A673 (cell line): ENCODE measurements around the gene TXNDC2. TPM values are rescaled to one million over a fixed set of nuclear protein-coding genes. Genes with fewer than 3 reads are reported as not detected.

Source experiments
- BruUV-seq: library from RNA; stranded (reverse); fragments of 400-500 nt; replicated peaks from 2 replicates; lab custom pipeline; 2021; lab: Mats Ljungman, UMichigan
- CTCF ChIA-PET: fragments of 300-600 bp; sonication (Branson Sonifier 250); formaldehyde crosslinking; loops from one replicate; lab custom pipeline; 2022; ENCODE audit warnings: antibody characterized with exemption; lab: Charles Lee
- POLR2A ChIA-PET: fragments of 300-600 bp; sonication (Branson Sonifier 250); formaldehyde crosslinking; loops from one replicate; lab custom pipeline; 2022; ENCODE audit warnings: antibody characterized with exemption; ENCODE audit not compliant: low non-redundant PET; lab: Charles Lee
- DNase-seq: peaks from one replicate; pipeline ENCODE4 v3.0.0-alpha.2; 2015; ENCODE audit warnings: low spot score
- H3K27ac ChIP-seq: fragments of 200-600 bp; sonication (generic); 2 replicates; pipeline ENCODE4 v1.5.1; 2016; ENCODE audit warnings: mixed run types, low read depth, mild to moderate bottlenecking, mixed read lengths, antibody characterized with exemption, low read length; ENCODE audit not compliant: poor library complexity, severe bottlenecking
- H3K27me3 ChIP-seq: fragments of 200-600 bp; sonication (generic); replicated peaks from 2 replicates; pipeline ENCODE4 v1.6.1; 2017; ENCODE audit warnings: mixed run types, low read depth, mild to moderate bottlenecking, mixed read lengths, antibody characterized with exemption, low read length; ENCODE audit not compliant: insufficient read depth, poor library complexity
- H3K36me3 ChIP-seq: fragments of 200-600 bp; sonication (generic); 2 replicates; pipeline ENCODE4 v1.6.1; 2016; ENCODE audit warnings: mixed run types, mild to moderate bottlenecking, mixed read lengths, antibody characterized with exemption, low read length; ENCODE audit not compliant: insufficient read depth, poor library complexity, severe bottlenecking
- H3K4me1 ChIP-seq: fragments of 200-600 bp; sonication (generic); 2 replicates; pipeline ENCODE4 v1.6.1; 2017; ENCODE audit warnings: mixed run types, mild to moderate bottlenecking, mixed read lengths, antibody characterized with exemption, low read length; ENCODE audit not compliant: insufficient read depth, poor library complexity, severe bottlenecking
- H3K4me3 ChIP-seq: fragments of 200-600 bp; sonication (generic); 2 replicates; pipeline ENCODE4 v1.5.1; 2016; ENCODE audit warnings: low read depth, mixed run types, mild to moderate bottlenecking, mixed read lengths, low read length; ENCODE audit not compliant: poor library complexity, severe bottlenecking
- H3K9me3 ChIP-seq: fragments of 200-600 bp; sonication (generic); 2 replicates; pipeline ENCODE4 v1.6.1; 2016; ENCODE audit warnings: mixed run types, low read depth, mild to moderate bottlenecking, mixed read lengths, antibody characterized with exemption, low read length; ENCODE audit not compliant: poor library complexity, severe bottlenecking
- EZH2 ChIP-seq: fragments of 200-600 bp; sonication (generic); IDR thresholded peaks from 2 replicates; pipeline ENCODE4 v1.6.1; 2017; ENCODE audit warnings: borderline replicate concordance, low read depth, mild to moderate bottlenecking, mixed read lengths, antibody characterized with exemption, low read length; ENCODE audit not compliant: poor library complexity, severe bottlenecking
- intact Hi-C: fragments of 100-400 bp; cut with micrococcal nuclease; formaldehyde crosslinking; loops from one replicate; pipeline ENCODE4 v1.10.0; 2022; ENCODE audit not compliant: unreplicated experiment
- total RNA-seq: library from RNA; stranded (reverse); gene quantifications from 2 replicates; pipeline ENCODE4 v1.2.3, GENCODE V29; 2021
- TF ChIP-seq, protein P1 (sequence below): fragments of 300-800, 200-600 bp; sonication (generic); conservative IDR thresholded peaks from 2 replicates; pipeline ENCODE4 v1.5.1; 2017; ENCODE audit warnings: low read depth, mild to moderate bottlenecking, antibody characterized with exemption, low read length, moderate library complexity, mixed read lengths

TXNDC2 gene
- total RNA-seq, 1 experiment from 2014 or later = 0.13 TPM

DNA sequence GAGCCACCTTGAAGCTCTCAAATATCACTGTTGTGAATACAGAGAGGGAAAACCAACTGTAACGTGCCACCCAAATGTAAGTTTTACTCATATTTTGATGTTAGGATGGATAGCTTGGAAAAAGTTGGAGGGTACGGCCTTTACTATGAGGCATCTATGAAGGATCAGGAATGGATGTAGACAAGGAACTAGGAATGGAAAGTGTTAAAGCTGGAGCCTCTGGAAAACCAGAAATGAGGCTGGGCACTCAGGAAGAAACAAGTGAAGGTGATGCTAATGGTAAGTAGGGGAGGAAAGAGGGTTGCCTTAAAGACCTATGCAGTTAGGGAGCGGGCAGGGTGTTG, 204 bp downstream of the TXNDC2 start:
- ChIA-PET CTCF (no interaction called here), POLR2A (no interaction called here)
- no peaks in the 10 kb centered on the region for H3K9me3 ChIP-seq
- H3K27ac ChIP-seq = no peak overlapping the region
- no peak for DNase-seq
- no peaks in the 10 kb centered on the region for H3K27me3 ChIP-seq
- no peak for TF ChIP-seq EZH2
- TF ChIP-seq, protein P1, sequence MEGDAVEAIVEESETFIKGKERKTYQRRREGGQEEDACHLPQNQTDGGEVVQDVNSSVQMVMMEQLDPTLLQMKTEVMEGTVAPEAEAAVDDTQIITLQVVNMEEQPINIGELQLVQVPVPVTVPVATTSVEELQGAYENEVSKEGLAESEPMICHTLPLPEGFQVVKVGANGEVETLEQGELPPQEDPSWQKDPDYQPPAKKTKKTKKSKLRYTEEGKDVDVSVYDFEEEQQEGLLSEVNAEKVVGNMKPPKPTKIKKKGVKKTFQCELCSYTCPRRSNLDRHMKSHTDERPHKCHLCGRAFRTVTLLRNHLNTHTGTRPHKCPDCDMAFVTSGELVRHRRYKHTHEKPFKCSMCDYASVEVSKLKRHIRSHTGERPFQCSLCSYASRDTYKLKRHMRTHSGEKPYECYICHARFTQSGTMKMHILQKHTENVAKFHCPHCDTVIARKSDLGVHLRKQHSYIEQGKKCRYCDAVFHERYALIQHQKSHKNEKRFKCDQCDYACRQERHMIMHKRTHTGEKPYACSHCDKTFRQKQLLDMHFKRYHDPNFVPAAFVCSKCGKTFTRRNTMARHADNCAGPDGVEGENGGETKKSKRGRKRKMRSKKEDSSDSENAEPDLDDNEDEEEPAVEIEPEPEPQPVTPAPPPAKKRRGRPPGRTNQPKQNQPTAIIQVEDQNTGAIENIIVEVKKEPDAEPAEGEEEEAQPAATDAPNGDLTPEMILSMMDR = no peak
- intact Hi-C loops = no loop called here
- no peak overlapping the region for H3K4me3 ChIP-seq
- no peaks in the 10 kb centered on the region for H3K36me3 ChIP-seq
- peaks cover 5% of the 10 kb centered on the region for H3K4me1 ChIP-seq
- BruUV-seq = no TSS peak

DNA sequence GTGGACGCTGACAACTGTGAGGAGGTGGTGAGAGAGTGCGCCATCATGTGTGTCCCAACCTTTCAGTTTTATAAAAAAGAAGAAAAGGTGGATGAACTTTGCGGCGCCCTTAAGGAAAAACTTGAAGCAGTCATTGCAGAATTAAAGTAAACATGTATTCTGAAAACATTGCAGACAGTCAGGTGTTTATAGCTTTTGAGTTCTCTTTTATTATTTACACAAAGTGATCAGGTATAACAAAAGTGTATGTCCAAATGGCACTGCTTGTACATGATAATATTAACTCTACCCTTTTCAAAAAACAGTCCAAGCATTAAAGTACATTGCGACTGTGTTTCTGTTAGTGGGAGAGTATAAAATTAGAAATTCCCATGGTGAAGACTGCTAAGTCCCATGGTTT, 2.2 kb downstream of the TXNDC2 start:
- Histone ChIP-seq H3K27me3 (no peaks in the 10 kb centered on the region), H3K9me3 (no peaks in the 10 kb centered on the region), H3K4me1 (peaks cover 5% of the 10 kb centered on the region), H3K36me3 (no peaks in the 10 kb centered on the region), H3K4me3 (no peak overlapping the region), H3K27ac (no peak overlapping the region)
- no TSS peak for BruUV-seq
- POLR2A ChIA-PET = no interaction called here
- no peak for DNase-seq
- CTCF ChIA-PET = no interaction called here
- no peak for TF ChIP-seq EZH2
- TF ChIP-seq, protein P1 = no peak
- intact Hi-C loops = no loop called here

DNA sequence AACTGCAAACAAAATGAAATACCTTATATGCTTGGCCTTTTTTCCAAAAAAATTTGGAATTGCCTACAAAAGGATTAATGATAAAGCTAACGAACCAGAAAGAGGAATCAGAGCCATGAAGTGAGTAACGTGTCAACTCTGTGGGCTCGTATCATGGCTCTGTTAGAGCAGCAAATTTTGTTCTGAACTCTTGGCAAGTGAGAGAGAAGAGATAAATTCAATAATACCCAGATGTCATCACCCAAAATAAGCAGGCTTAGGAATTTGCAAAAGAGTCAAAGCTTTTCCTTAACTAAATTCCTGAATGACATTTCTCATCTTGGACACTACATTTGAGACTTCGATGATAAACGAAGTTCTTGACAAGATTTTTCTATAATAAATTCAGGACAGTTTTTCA, 4.4 kb downstream of the TXNDC2 start:
- no peak for DNase-seq
- H3K27ac ChIP-seq = no peak overlapping the region
- peaks cover 5% of the 10 kb centered on the region for H3K4me1 ChIP-seq
- H3K36me3 ChIP-seq = no peaks in the 10 kb centered on the region
- no peaks in the 10 kb centered on the region for H3K9me3 ChIP-seq
- POLR2A ChIA-PET = no interaction called here
- TF ChIP-seq, protein P1 = no peak
- no peak for TF ChIP-seq EZH2
- CTCF ChIA-PET = no interaction called here
- H3K27me3 ChIP-seq = no peaks in the 10 kb centered on the region
- no peak overlapping the region for H3K4me3 ChIP-seq
- BruUV-seq = no TSS peak
- intact Hi-C loops = no loop called here
